T-cell (primary cell): ENCODE measurements around the gene DEAF1. TPM values are rescaled to one million over a fixed set of nuclear protein-coding genes. Genes with fewer than 3 reads are reported as not detected.
"Not testable (repeated sequence)": the region's sequence is repeated elsewhere in the genome, so short reads cannot be mapped to it uniquely, and the experiment has no call there.

Experiments used
- ATAC-seq, 4 experiments: fragments of 200-7000 bp in 3 of 4; fragments of 150-1000 bp in 1 of 4; cut with Tn5 transposase; replicated peaks in 1 of 4; 1 replicate in 3 of 4; 2 replicates in 1 of 4; pipeline ENCODE4 v1.10.0; 2021; ENCODE audit warnings: moderate library complexity in 3 of 4, mild to moderate bottlenecking in 2 of 4, moderate number of reproducible peaks in 1 of 4
- CTCF ChIA-PET, 2 donors: fragments of 300-600 bp; sonication (Branson Sonifier 250); formaldehyde crosslinking; loops; one replicate each; lab custom pipeline; 2022; ENCODE audit warnings: antibody characterized with exemption in 2 of 2; lab: Charles Lee
- POLR2A ChIA-PET, 2 donors: fragments of 300-600 bp; sonication (Branson Sonifier 250); formaldehyde crosslinking; loops; one replicate each; lab custom pipeline; 2022; ENCODE audit warnings: antibody characterized with exemption in 2 of 2; lab: Charles Lee
- DNase-seq, 35 experiments: peaks; one replicate each; pipeline versions ENCODE4 v3.0.0 to v3.0.0-alpha.2; 2013 to 2023
- H3K27ac ChIP-seq: one replicate; pipeline ENCODE4 v1.5.1; 2013; ENCODE audit warnings: low read length
- H3K27me3 ChIP-seq, 2 experiments: replicated peaks in 1 of 2; 1 replicate in 1 of 2; 2 replicates in 1 of 2; pipeline versions ENCODE4 v1.6.1 to v1.7.0; 2013; ENCODE audit warnings: low read length in 1 of 2, mixed read lengths in 1 of 2; ENCODE audit not compliant: control insufficient read depth in 2 of 2, insufficient read depth in 2 of 2; ENCODE audit errors: extremely low read depth in 1 of 2
- H3K36me3 ChIP-seq, 2 donors: 1 replicate in 1 of 2; 2 replicates in 1 of 2; pipeline versions ENCODE4 v1.6.1 to v1.7.0; 2013; ENCODE audit warnings: low read length in 1 of 2; ENCODE audit not compliant: control insufficient read depth in 2 of 2, insufficient read depth in 1 of 2; ENCODE audit errors: extremely low read depth in 1 of 2
- H3K4me1 ChIP-seq, 2 experiments: 1 replicate in 1 of 2; 2 replicates in 1 of 2; pipeline versions ENCODE4 v1.6.1 to v1.7.0; 2013; ENCODE audit warnings: low read length in 2 of 2, mixed read lengths in 1 of 2; ENCODE audit not compliant: insufficient read depth in 2 of 2, control insufficient read depth in 1 of 2; ENCODE audit errors: extremely low read depth in 1 of 2
- H3K4me3 ChIP-seq, 2 donors: 1 replicate in 1 of 2; 2 replicates in 1 of 2; pipeline versions ENCODE4 v1.5.1 to v1.7.0; 2013; ENCODE audit warnings: mild to moderate bottlenecking in 2 of 2, low read length in 1 of 2, moderate library complexity in 1 of 2; ENCODE audit not compliant: control insufficient read depth in 1 of 2; ENCODE audit errors: extremely low read depth in 1 of 2
- H3K9me3 ChIP-seq: 2 replicates; pipeline ENCODE4 v1.7.0; 2013
- H3K27ac Mint-ChIP-seq, 2 donors: one replicate each; pipeline ENCODE4 v1.8.0; 2020 to 2021; ENCODE audit warnings: mild to moderate bottlenecking in 2 of 2, mixed read lengths in 2 of 2
- H3K27me3 Mint-ChIP-seq, 2 donors: one replicate each; pipeline ENCODE4 v1.8.0; 2021 to 2022; ENCODE audit warnings: mixed read lengths in 2 of 2
- H3K36me3 Mint-ChIP-seq: one replicate; pipeline ENCODE4 v1.8.0; 2021; ENCODE audit warnings: mixed read lengths
- H3K4me1 Mint-ChIP-seq, 3 donors: one replicate each; pipeline ENCODE4 v1.8.0; 2020 to 2022; ENCODE audit warnings: mixed read lengths in 3 of 3, mild to moderate bottlenecking in 1 of 3
- H3K4me3 Mint-ChIP-seq, 3 donors: one replicate each; pipeline ENCODE4 v1.8.0; 2020 to 2022; ENCODE audit warnings: mild to moderate bottlenecking in 3 of 3, mixed read lengths in 3 of 3, moderate library complexity in 3 of 3
- H3K9me3 Mint-ChIP-seq, 3 donors: one replicate each; pipeline ENCODE4 v1.8.0; 2020 to 2022; ENCODE audit warnings: mixed read lengths in 3 of 3
- WGBS: methylation state at CpG from one replicate; pipeline ENCODE4 v1.1.5; 2013; ENCODE audit warnings: missing lambda C conversion rate; ENCODE audit not compliant: insufficient coverage; 5-methylcytosine and 5-hydroxymethylcytosine counted together
- total RNA-seq, 35 experiments: library from RNA in 6 of 35; stranded (reverse) in 6 of 35; fragments of 120-200 nt in 1 of 35; gene quantifications; one replicate each; pipeline versions ENCODE4 v1.2.1 to v1.2.4 and lab custom pipeline; 2013 to 2026

DEAF1 gene
- total RNA-seq, 5 donors from 2014 or later (not counting 1 experiment from before 2014, with no cell fraction given) = 55.8 to 121 (median 57.3) TPM

GRCh38 chr11:653837-654236 lies 41.2 kb downstream of the DEAF1 start:
- Histone ChIP-seq H3K9me3 (no peaks in the 10 kb centered on the region), H3K4me1 (no peaks in the 10 kb centered on the region), H3K27ac (no peak overlapping the region), H3K36me3 (peaks cover 10 to 24% of the 10 kb centered on the region in 2 donors), H3K4me3 (no peak overlapping the region), H3K27me3 (no peaks in the 10 kb centered on the region)
- ChIA-PET POLR2A (no interaction called here), CTCF (no interaction called here)
- peak in 1 of 4 experiments; percentile 22 for ATAC-seq
- no peaks in the 10 kb centered on the region for H3K9me3 Mint-ChIP-seq
- WGBS = 99% methylated on average over 9 of the region's 15 CpGs
- no peak overlapping the region for H3K4me3 Mint-ChIP-seq
- no peak for DNase-seq
- no peaks in the 10 kb centered on the region for H3K4me1 Mint-ChIP-seq
- no peaks in the 10 kb centered on the region for H3K27me3 Mint-ChIP-seq
- H3K36me3 Mint-ChIP-seq = peaks cover 3% of the 10 kb centered on the region
- no peak overlapping the region for H3K27ac Mint-ChIP-seq

GRCh38 chr11:653136-653535 lies 41.9 kb downstream of the DEAF1 start:
- H3K27ac Mint-ChIP-seq, H3K9me3 ChIP-seq, CTCF ChIA-PET, H3K4me1 ChIP-seq, H3K27ac ChIP-seq, H3K27me3 Mint-ChIP-seq, H3K4me3 ChIP-seq, ATAC-seq, H3K4me1 Mint-ChIP-seq, H3K4me3 Mint-ChIP-seq, H3K27me3 ChIP-seq, H3K36me3 Mint-ChIP-seq, DNase-seq, H3K9me3 Mint-ChIP-seq: not testable (repeated sequence)
- POLR2A ChIA-PET = interaction anchor here in 1 of 2 donors (0.6 kb wide), 1 partner anchor 73 kb away, joined by 3 read pairs; no protein-coding TSS in a partner anchor
- peaks cover 7 to 24% of the 10 kb centered on the region in 2 donors for H3K36me3 ChIP-seq
- 98% methylated on average over 13 of the region's 14 CpGs for WGBS

- Mint-ChIP-seq H3K9me3 (no peaks in the 10 kb centered on the region), H3K36me3 (peaks cover 8% of the 10 kb centered on the region), H3K4me1 (no peaks in the 10 kb centered on the region), H3K27ac (no peak overlapping the region), H3K27me3 (no peaks in the 10 kb centered on the region), H3K4me3 (no peak overlapping the region)
- H3K9me3 ChIP-seq = no peaks in the 10 kb centered on the region
- H3K4me3 ChIP-seq = no peak overlapping the region
- no peak for DNase-seq
- CTCF ChIA-PET = no interaction called here
- H3K4me1 ChIP-seq = no peaks in the 10 kb centered on the region
- no peaks in the 10 kb centered on the region for H3K27me3 ChIP-seq
- ATAC-seq = no peak
- POLR2A ChIA-PET = no interaction called here
- 100% methylated on average over 3 of the region's 10 CpGs for WGBS
- peaks cover 7 to 17% of the 10 kb centered on the region in 2 donors for H3K36me3 ChIP-seq
- no peak overlapping the region for H3K27ac ChIP-seq
Observed at GRCh38 chr11:650482-650881, 44.5 kb downstream of the DEAF1 start.

GRCh38 chr11:647672-648158 lies 47.3 kb downstream of the DEAF1 start:
- H3K27me3 ChIP-seq, H3K4me3 ChIP-seq, H3K27me3 Mint-ChIP-seq, H3K27ac ChIP-seq, ATAC-seq, DNase-seq, H3K4me1 Mint-ChIP-seq, H3K36me3 Mint-ChIP-seq, CTCF ChIA-PET, H3K9me3 ChIP-seq, H3K4me3 Mint-ChIP-seq, POLR2A ChIA-PET, H3K4me1 ChIP-seq, H3K9me3 Mint-ChIP-seq, H3K27ac Mint-ChIP-seq: not testable (repeated sequence)
- peaks cover 14 to 16% of the 10 kb centered on the region in 2 donors for H3K36me3 ChIP-seq
- WGBS = 100% methylated on average over 4 of the region's 14 CpGs

- Histone ChIP-seq H3K4me1 (peaks cover 0 to 4% of the 10 kb centered on the region in 2 experiments), H3K9me3 (no peaks in the 10 kb centered on the region), H3K4me3 (no peak overlapping the region), H3K36me3 (peaks cover 13 to 14% of the 10 kb centered on the region in 2 donors), H3K27me3 (no peaks in the 10 kb centered on the region), H3K27ac (no peak overlapping the region)
- ChIA-PET POLR2A (interaction anchor here in 1 of 2 donors (0.6 kb wide), 1 partner anchor 76 kb away, joined by 3 read pairs; no protein-coding TSS in a partner anchor), CTCF (interaction anchor here in 1 of 2 donors (0.7 kb wide), 1 partner anchor 1884 kb away, joined by 5 read pairs; no protein-coding TSS in a partner anchor)
- no peak for ATAC-seq
- Mint-ChIP-seq H3K27ac (no peak overlapping the region), H3K27me3 (no peaks in the 10 kb centered on the region), H3K36me3 (peaks cover 8% of the 10 kb centered on the region), H3K4me3 (no peak overlapping the region), H3K9me3 (no peaks in the 10 kb centered on the region), H3K4me1 (peaks cover 0 to 7% (median 4%) of the 10 kb centered on the region in 3 donors)
- no peak for DNase-seq
- 80% methylated on average over 3 of the region's 14 CpGs for WGBS
Observed at GRCh38 chr11:646214-646613, 48.8 kb downstream of the DEAF1 start.

GRCh38 chr11:645536-645935 lies 49.5 kb downstream of the DEAF1 start:
- Mint-ChIP-seq H3K36me3 (peaks cover 8% of the 10 kb centered on the region), H3K4me1 (peaks cover 0 to 9% (median 4%) of the 10 kb centered on the region in 3 donors), H3K27me3 (peaks cover 0 to 2% of the 10 kb centered on the region in 2 donors), H3K4me3 (no peak overlapping the region), H3K9me3 (no peaks in the 10 kb centered on the region), H3K27ac (no peak overlapping the region)
- WGBS = 79% methylated on average over 14 of the region's 16 CpGs
- CTCF ChIA-PET = interaction anchor here in 1 of 2 donors (0.7 kb wide), 1 partner anchor 1885 kb away, joined by 5 read pairs; no protein-coding TSS in a partner anchor
- H3K9me3 ChIP-seq = no peaks in the 10 kb centered on the region
- DNase-seq = no peak
- ATAC-seq = no peak
- peaks cover 0 to 6% of the 10 kb centered on the region in 2 experiments for H3K4me1 ChIP-seq
- H3K36me3 ChIP-seq = peaks cover 10 to 14% of the 10 kb centered on the region in 2 donors
- POLR2A ChIA-PET = no interaction called here
- H3K27me3 ChIP-seq = peaks cover 0 to 7% of the 10 kb centered on the region in 2 experiments
- H3K27ac ChIP-seq = no peak overlapping the region
- H3K4me3 ChIP-seq = no peak overlapping the region
